NCI-H460 (cell line): Measurements from ENCODE around the gene ORMDL3. TPM values are rescaled to one million over a fixed set of nuclear protein-coding genes. Genes with fewer than 3 reads are reported as not detected.
"Not testable (repeated sequence)": the region's sequence is repeated elsewhere in the genome, so short reads cannot be mapped to it uniquely, and the experiment has no call there.

Experiments used
- DNase-seq: peaks from one replicate; pipeline ENCODE4 v3.0.0-alpha.2; 2016; ENCODE audit warnings: low read depth; ENCODE audit errors: extremely low read depth
- total RNA-seq: library from RNA; depleted of rRNA; stranded (reverse); fragments of >200 nt; shearing (Covaris generic); gene quantifications from 2 replicates; pipeline ENCODE4 v1.2.3, GENCODE V29; 2014; rRNA removed

ORMDL3 gene
- total RNA-seq, 1 experiment from 2014 or later, result 14.9 TPM

DNA sequence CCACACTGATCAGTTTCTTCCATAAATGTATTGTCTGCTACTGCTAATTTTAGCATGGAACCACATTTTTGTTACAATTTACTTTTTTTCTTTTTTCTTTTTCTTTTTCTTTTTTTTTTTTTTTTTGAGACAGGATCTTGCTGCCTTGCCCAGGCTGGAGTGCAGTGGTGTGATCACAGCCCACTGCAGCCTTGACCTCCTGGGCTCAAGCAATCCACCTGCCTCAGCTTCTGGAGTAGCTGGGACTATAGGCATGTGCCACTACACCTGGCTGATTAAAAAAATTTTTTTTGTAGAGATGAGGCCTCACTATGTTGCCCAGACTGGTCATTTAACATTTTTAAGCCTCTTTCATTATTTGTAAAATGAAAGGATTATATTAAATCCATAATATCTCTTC is 40.3 kb downstream of the ORMDL3 start:
- DNase-seq, result no peak

DNA sequence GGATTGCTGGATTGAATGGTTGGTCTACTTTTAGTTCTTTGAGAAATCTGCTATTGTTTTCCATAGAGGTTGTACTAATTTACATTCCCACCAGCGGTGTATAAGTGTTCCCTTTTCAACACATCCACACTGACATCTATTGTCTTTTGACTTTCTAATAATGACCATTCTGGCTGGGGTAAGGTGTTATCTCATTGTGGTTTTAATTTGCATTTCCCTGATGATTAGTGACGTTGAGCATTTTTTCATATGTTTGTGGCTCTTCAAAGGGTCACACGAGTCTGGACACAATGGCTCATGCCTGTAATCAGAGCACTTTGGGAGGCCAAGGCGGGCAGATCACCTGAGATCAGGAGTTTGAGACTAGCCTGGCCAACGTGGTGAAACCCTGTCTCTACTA is 41.3 kb downstream of the ORMDL3 start:
- DNase-seq, result not testable (repeated sequence)

DNA sequence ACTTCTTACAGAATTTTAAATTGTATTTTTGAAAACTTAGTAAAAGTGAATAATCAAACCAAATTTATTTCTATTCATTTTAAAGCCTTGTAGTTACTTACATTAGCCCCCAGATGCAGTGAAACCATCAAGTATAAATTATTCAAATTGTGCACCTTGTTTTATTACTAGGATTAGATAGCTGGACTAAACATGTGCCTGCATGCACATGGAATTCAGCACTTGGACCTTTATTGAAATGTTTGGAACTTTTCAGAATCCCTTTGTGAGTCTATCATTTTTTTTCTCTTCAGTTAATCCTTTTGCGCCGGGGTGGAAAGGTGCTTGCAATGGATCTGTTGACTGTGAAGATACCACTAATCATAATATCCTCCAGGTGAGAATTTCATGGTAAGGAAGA is 54.6 kb downstream of the ORMDL3 start:
- DNase-seq, result peak; percentile 6

DNA sequence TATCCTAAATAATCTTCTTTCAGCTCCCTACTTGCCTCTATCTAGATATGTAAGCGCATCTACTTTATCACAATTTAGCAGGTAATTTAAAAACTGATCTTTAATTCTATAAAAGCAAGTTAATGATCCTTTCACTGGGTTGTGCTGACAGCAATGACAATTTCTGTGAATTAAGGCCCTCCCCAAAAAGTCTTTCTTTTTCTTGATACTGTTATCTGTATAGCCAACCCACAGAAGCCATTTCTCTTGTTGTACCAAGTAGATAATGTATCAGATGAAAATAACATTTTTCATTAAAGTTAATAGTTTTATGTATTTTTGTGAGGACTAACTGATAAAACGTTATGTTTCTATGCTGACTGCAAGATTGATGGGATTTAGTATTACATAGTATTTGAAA is 55.6 kb downstream of the ORMDL3 start:
- no peak for DNase-seq

Other genes with a start within 250 kb of the ORMDL3 start
- 5.3 and 5.8 TPM in 2 replicates for gene PGAP3, start 239.5 kb downstream of the ORMDL3 start, total RNA-seq
- gene ERBB2, start 227.5 kb downstream of the ORMDL3 start, total RNA-seq, result 15.7 and 17.4 TPM in 2 replicates
- gene MIEN1, start 197.1 kb downstream of the ORMDL3 start, total RNA-seq, result 72.4 and 79.9 TPM in 2 replicates
- 1.7 TPM in 2 replicates for gene GRB7, start 189.7 kb downstream of the ORMDL3 start, total RNA-seq
- not detected in 2 replicates for gene IKZF3, start 63.3 kb downstream of the ORMDL3 start, total RNA-seq
- not detected in 2 replicates for gene ZPBP2, start 59.4 kb downstream of the ORMDL3 start, total RNA-seq
- gene GSDMB, start 9.0 kb downstream of the ORMDL3 start, total RNA-seq, result 0.66 and 2.7 TPM in 2 replicates
- gene LRRC3C, start 131 bp upstream of the ORMDL3 start, total RNA-seq, result not detected in 2 replicates
- gene GSDMA, start 35.4 kb upstream of the ORMDL3 start, total RNA-seq, result not detected in 2 replicates
- gene PSMD3, start 53.2 kb upstream of the ORMDL3 start, total RNA-seq, result 139 and 148 TPM in 2 replicates
- 0.14 TPM in 1 of 2 replicates, not detected in the other for gene CSF3, start 87.8 kb upstream of the ORMDL3 start, total RNA-seq
- gene MED24, start 126.8 kb upstream of the ORMDL3 start, total RNA-seq, result 36.1 and 39.8 TPM in 2 replicates
- 6.2 and 6.9 TPM in 2 replicates for gene THRA, start 135.4 kb upstream of the ORMDL3 start, total RNA-seq
- gene NR1D1, start 173.0 kb upstream of the ORMDL3 start, total RNA-seq, result 4.2 and 4.7 TPM in 2 replicates
- gene MSL1, start 194.4 kb upstream of the ORMDL3 start, total RNA-seq, result 68.0 and 74.2 TPM in 2 replicates
- gene CASC3, start 212.9 kb upstream of the ORMDL3 start, total RNA-seq, result 56.8 and 59.6 TPM in 2 replicates
- 2.8 and 2.9 TPM in 2 replicates for gene RAPGEFL1, start 249.9 kb upstream of the ORMDL3 start, total RNA-seq